ENCODE measurements around the gene KPNB1.

The KPNB1 gene

DNA sequence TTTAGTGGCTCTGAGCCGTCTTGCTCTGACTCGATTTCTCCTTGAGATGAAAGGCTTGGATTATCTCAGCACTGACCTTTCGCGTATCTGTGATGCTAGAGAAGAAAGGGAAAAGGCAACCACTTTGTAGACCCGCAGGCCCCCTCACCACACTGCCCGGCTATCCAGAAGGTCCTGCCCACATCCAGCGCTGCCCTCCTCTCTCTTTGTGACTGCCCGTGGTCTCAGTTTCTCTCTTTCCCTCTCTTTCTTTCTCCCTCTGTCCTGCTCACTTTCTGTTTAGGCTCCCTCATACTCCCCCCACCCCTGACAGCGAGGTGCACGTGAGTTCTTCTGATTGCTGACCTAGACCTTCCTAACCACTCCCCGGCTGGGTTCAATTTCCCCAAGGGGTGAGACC, 70.5 kb downstream of the KPNB1 start:
- TF ChIP-seq, protein P1, sequence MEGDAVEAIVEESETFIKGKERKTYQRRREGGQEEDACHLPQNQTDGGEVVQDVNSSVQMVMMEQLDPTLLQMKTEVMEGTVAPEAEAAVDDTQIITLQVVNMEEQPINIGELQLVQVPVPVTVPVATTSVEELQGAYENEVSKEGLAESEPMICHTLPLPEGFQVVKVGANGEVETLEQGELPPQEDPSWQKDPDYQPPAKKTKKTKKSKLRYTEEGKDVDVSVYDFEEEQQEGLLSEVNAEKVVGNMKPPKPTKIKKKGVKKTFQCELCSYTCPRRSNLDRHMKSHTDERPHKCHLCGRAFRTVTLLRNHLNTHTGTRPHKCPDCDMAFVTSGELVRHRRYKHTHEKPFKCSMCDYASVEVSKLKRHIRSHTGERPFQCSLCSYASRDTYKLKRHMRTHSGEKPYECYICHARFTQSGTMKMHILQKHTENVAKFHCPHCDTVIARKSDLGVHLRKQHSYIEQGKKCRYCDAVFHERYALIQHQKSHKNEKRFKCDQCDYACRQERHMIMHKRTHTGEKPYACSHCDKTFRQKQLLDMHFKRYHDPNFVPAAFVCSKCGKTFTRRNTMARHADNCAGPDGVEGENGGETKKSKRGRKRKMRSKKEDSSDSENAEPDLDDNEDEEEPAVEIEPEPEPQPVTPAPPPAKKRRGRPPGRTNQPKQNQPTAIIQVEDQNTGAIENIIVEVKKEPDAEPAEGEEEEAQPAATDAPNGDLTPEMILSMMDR (IDR thresholded peaks at IDR 0.05; ENCODE audit: extremely low read depth, missing control alignments), result no peak
- DNase-seq (ENCODE audit: low spot score), result no peak

DNA sequence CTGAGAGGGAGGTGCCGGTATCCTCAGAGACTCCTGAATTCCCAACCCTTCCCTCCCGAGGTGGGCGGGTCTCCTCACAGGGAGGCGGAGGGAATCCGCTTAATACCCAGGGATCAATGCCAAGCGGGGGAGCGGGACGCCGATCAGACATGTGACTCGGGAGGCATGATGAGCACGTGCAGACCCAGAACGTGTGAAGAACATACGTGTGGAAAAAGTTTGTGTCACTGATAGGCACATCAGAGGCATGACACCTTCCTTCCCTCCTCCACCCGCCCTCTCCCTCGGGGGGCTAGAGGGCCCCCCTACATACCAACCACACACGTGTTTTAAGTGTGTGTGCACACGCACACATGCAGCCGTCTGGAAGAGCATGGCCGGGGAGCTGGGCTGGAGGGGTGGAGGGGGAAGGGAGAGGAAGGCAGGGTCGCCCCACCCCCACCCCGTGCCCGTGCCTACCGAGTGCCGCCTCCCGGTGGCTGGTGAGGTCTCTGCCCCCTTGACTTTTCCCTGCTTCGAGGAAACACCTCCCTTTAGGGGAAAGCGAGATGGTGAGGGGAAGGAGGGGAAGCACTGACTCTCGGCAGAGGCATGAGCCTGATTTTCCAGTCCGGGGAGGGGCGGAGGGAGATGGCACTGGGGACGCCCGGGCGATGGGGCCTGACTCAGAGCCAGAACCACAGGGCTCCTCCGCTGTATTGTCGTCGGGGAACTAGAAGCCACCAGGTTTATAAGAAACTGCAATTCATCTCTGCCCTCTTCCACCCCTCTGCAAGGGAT, 71.2 kb downstream of the KPNB1 start:
- TF ChIP-seq, protein P1 (IDR thresholded peaks at IDR 0.05; ENCODE audit: extremely low read depth, missing control alignments), result no peak
- DNase-seq (ENCODE audit: low spot score), result peak; percentile 61

DNA sequence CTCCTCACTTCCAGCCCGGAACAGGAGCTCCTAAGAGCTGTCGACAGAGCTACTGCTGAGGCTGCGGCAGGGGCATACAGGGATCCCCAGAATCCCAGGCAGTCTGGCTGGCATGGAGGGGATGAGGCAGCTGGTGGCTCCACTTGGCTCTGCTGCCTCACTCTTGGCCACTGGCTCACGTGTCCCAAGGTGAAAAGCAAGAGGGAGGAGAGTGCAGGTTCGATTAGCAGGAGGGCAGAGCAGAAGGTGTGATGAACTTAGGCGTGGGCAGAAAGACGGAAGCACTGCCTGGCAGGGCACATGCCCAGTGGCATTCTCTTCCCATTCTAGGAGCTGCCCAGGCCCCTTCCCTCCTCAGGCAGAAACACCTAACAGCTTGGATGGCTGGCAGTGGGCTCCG, 72.0 kb downstream of the KPNB1 start:
- no peak for DNase-seq (ENCODE audit: low spot score)
- TF ChIP-seq, protein P1 (IDR thresholded peaks at IDR 0.05; ENCODE audit: extremely low read depth, missing control alignments), result no peak

DNA sequence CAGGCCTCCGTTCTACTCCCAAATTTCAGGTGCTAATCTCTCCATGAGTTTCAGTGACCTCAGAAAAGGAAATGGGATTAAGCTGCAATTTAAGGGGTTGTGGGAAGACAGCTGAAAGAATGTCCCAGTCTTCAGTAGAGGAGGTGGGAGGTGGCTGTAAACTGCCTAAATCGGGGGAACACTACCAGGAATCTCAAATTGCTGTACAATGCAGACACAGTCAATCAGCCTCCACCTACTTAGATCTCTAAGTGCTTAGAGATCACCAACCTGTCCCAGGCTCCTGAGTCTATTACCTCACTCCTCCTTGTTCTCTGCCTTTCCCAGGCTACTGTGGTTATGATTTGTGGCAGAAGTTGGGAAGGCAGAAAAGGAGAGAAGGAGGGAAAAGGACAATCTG, 75.0 kb downstream of the KPNB1 start:
- no peak for DNase-seq (ENCODE audit: low spot score)
- TF ChIP-seq, protein P1 (IDR thresholded peaks at IDR 0.05; ENCODE audit: extremely low read depth, missing control alignments), result no peak

DNA sequence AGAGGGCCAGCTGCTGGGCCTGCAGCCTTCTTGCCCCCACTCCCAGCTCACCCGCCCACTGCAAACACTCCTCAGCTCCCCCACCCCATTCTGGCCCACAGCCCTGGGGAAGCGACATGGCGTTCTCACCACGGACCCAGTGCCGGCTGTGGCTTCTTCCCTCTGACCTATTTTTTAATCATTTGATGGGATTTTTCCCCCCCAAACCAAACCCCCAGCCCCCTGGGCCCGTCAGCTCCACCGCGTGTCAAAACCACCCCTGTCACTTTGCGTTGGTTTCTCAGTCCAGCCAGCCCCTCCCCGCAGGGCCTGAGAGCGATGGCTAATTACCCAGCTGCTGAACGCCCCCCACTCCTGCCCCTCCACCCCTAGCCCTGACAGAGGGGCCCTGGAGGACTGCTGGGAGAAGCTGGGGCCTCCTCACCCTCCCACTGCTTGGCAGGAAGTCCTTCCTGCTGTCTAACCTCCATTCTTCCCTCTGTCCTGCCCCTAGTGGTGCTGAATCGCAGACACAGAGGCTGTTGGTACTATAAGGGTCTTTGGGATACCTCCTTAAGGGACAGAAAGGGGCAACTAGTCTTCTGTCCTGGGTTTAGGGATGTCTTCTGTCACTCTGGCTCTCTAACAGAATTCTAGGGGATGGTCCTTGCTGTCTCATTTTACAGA, 75.9 kb downstream of the KPNB1 start:
- TF ChIP-seq, protein P1 (IDR thresholded peaks at IDR 0.05; ENCODE audit: extremely low read depth, missing control alignments), result no peak
- no peak for DNase-seq (ENCODE audit: low spot score)

DNA sequence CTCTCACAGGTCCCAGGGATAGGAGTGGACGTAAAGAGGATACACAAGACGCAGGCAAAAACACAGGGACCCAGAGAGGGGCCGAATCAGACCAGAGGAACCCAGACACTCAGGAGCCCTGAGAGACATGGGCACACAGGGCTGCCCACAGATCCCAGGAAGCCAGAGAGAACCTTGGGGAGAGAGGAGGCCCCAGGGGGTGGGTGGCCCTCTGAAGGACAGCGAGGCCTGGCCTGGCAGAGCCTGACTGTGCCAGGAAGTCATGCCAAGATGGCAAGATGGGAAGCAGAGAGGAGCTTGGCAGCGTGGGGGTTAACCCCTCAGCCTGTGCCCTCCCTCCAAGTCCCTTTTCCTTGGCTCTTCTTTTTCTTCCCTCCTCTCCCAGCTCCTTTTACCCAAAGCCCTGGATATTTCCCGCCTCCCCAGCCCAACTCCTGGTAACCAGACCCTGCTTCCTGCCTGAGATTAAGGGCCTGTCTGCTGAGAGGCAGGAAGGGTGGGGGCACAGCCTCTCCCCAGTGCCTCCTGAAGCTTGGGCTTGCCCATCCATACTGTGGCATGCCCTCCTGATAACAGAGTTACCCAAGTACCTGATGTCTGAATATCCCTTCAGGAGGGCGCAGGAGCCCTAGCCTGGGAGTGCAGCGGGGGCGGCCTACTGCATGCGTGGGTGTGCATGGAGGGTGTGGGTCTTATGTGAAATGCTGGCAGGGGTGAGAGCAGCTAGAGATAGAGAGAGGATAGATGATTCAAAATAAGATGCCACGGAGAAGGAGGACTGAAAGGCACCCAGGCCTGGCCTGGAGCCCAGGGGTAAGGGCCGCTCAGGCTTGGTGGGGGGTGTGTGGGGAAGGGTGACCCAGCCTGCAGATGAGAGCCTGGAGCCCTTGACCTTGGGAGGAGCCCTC, 77.3 kb downstream of the KPNB1 start:
- TF ChIP-seq, protein P1 (IDR thresholded peaks at IDR 0.05; ENCODE audit: extremely low read depth, missing control alignments), result no peak
- DNase-seq (ENCODE audit: low spot score), result no peak

DNA sequence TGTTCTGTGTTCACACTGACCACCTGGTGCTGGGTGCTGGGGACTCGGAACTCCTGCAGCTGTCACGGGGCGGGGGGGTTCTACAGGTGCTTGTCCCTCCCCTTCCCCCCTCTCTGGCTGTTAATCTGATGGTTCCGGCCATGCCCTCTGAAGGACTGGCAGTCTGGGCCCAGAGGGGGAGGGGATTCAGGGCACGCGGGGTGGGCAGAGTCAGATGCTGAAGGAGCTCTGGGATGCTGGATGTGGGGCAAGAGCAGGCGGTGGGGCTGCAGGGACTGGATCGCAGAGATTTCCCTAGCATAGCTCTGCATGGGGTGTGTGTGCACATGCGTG, 78.0 kb downstream of the KPNB1 start:
- no peak for DNase-seq (ENCODE audit: low spot score)
- TF ChIP-seq, protein P1 (IDR thresholded peaks at IDR 0.05; ENCODE audit: extremely low read depth, missing control alignments), result no peak
